GM18873 (cell line): Measurements from ENCODE around the gene OTX2.

Experiments
- ATAC-seq: cut with Tn5 transposase; IDR thresholded peaks from one replicate; pipeline ENCODE4 v1.9.1; 2021; ENCODE audit warnings: mild to moderate bottlenecking, moderate library complexity, moderate number of reproducible peaks; ENCODE audit not compliant: unreplicated experiment, low FRiP score

Gene OTX2

DNA sequence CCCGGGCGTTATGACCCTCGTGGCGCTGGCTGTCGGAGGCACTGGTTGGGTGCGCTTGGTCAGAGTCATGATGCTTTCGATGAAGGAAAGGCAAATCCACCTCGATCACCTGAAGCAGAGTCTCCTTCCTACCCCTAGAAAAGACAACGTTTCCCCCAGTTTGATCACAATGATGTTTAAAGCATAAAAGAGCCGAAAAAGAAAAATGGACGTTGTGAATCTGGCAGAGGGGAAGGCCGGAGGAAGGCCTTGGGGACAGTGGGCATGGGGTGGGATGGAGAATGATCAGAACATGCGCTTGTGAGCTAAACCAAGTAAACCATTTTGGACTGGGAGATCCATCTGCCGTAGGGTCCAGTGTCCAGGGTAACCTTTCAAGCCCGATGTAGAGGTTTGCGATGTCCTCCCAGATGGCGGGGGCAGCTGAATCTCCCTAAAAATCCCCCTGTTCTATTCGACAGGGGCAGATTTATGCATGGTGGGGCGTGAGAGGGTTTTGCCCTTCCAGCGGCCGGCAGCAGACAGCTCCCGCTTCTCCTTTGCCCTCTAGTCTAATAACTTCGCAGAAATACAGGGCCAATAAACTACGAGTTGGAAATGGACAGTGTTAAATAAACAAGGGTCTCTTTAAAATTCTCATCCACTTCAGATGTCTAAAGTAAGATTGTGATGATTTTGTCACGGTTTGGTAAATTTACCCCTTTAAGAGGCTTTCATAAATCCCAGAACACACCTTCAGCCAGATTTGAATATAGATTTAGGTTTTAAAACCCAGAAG lies 2.3 kb upstream of the OTX2 start:
- no peak for ATAC-seq

DNA sequence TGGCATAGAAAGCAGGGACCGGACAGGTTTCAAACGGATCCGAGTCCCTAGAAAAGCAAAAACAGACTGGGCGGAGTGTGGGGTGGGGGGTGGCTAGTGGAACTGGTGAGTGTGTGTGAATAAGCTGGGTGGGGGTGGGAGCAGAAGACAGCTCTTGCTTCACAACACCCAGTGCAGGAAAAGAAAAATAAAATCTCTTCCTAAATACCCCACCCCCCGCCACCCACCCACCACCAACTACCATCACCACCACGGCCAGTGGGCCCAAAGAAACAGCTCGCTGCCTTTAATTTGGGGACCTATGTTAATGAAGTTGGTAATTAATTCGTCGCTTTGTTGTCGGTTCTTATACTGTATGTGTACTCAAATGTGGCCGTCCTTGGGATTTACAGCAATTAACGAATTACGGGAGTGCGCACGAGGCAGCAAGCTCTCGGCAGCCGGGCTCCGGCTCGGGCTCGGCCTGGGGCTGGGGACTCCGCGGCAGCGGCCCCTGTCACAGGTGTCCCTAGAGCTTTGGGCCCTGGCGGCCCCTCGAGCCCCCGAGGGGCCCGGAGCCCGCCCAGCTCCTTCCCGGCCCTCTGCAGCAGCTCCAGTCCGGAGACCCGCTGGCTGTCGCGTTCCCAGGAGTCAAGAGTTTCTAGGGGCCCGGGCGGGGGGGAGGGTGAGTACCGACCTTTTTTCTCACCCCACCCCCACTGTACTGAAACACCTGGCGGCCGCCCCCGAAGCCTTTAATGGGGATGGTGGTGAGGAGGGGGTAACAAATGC lies 1.5 kb upstream of the OTX2 start:
- no peak for ATAC-seq

DNA sequence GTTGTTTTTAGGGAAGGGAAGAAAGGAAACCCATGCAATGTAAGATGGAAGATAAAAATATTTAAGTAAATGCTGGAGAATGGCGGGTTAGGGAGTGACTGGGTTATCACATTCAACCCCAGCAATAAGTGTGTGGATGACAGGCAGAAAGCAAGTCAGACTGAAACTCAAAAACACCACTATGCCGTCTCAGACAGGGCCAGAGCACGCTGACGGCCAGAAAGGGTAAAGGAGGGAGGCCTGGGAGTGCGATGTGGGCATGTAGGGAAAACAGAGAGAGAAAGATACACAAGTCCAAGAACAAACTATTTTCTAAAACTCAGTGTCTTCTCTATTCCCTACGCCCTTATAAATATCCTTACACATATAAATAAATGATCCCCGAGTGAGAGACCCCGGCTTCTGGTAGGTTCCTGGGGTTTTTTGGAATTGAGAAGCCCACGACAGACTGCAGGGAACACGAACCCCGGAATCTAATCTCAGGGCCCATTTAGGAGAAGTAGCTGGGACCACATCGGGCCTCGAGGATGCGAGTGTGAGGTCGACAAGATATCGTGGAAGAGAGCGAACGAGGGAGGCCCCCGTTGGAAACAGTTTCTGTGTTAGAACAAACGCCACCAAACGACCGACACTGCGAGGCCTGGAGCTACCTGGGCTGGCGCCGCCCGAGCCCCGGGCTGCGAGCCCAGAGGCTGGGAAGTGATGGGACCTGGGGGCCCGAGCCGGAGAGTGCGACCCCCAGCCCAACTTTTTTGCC lies 735 bp upstream of the OTX2 start:
- no peak for ATAC-seq

DNA sequence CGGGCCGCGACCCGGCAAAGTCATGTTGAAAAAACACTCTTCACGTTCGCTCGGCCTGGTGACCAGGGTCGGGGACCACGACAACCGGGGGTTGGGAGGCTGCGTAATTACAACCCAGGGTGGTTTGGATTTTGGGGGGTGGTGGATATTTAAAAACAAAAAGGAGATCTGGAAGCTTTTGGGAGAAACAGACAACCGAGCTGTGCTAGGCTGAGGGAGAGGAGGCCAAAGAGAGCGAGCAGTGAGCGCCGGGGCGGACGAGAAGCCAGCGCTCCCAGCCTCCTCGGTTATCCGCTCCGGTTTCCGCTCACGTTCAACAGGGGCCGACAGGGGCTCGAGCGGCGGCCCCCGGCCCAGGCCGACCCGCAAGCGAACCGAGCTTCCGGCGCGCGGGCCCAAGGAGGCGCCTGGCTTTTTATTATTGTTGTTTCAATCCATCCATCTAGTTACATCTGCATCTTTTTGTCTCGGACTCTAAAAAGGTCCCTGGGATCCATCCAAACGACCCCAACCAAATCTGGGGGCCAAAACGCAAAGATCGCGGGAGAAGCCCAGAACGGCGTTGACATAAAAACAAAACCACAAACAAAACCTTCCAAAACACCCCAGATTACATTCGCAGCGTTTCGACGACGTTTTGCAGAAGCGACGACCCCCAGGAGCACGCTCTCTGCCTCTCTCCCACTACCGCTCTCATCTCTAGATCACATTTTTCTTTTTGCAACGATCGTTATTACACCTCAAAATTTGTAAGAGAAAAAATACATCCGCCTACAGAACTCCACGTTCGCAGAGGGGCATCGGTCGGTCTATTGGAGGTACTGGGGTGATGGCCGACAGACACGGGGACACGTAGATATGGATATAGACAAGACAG lies 771 bp downstream of the OTX2 start:
- ATAC-seq = no peak

DNA sequence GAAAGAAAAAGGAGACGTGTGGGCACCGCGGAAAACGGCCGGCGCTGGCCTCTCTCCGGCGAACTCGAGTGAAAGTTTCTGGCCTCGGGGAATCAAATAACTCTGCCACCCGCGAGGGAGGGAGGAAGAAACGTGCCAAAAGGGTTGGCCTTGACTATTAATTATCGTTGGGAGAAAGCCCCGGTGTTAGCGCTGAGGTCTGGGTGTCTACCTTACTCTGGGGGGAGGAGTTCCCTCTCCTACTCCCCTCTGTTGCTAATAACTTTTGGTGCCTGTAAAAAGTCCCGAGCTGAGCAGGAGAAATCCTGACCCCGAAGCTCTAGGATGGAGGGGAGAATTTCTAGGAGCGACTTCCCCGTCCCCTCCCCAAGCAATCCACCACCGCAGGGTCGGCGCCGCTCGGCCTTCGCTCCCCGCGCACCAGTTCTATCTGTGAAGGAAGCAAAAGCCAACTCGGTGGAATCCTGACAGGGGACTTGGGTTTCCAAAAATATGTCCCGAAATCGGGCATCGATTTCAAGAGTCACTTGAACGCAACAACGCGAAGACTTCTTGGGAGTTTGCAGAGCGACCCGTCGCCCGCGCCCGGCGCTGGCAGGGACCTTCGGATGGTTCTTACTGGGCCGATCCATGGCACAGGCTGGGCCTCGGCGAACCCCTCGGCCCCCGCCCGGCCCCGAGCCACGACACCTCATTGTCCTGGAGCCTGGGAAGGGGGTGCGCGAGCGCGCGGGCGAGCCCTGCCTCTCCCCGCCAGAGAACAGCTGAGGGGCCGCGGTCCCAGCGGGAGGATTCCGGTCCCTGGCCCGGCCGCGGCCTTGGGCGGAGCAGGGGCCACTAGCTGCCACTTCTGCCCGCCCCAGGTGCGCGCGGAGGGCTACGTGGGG lies 1.7 kb downstream of the OTX2 start:
- ATAC-seq = no peak

DNA sequence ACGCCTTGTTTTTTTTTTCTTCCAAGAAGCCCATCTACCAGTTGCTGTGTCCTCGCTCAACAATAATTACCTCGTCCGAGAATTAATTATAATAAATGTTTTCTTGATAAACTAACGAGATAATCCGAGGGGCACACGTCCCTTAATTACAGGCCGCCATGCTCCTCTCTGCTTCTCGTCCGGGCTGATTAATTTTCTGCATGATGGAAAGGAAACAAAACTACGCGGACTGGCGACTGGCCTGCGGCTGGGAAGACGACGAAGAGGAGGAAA lies 2.2 kb downstream of the OTX2 start:
- ATAC-seq = no peak

DNA sequence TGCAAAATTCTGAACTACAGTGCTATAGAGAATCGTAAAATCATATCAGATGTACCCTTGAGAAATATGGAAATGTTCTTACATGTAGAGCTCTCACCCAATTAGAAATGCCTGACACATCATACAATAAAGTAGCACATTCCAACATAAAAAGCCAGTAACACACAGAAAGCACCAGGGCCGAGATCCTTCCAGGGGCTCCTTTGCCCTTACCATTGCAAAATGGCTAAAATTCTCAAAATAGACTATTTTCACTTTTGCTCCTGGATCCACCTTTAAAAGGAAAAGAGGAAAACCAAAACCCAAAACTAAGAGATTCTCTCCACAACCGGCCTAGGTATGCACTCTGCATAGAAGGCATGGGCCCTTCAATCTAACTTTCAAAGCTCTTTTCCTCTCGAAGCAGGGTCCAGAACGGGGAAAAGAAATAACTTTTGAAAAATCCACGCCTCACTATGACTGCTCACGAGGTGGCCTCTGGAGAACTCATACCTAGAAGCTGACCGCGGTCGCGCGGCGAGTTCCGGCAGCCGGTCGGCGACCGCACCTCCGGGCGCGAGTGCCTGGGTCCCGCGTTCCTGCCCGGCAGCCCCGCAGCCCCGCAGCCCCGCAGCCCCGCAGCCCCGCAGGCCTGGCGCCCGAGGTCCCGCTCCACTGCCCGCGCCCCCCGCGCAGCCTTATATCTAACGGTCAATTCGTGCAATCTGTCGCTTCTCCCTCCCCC lies 2.7 kb downstream of the OTX2 start:
- ATAC-seq = no peak

DNA sequence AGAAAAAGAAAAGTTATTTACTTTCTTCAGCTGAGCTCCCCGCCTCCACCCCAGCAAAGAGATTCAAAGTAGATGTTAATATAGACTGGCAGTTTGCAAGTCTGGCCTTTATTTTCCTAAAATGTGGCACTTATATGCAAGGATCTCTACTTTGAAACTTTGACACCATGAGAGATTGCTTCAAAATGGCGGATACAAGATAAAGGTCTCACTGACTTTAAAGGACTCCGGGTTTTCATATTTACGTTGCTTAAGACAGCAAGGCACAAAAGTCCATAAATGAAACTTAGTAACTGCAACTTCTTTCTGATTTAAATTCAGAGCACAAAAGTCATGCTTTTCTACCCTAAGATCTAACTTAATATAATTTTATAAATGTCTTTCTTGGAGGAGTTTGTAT lies 3.5 kb downstream of the OTX2 start:
- ATAC-seq = no peak

DNA sequence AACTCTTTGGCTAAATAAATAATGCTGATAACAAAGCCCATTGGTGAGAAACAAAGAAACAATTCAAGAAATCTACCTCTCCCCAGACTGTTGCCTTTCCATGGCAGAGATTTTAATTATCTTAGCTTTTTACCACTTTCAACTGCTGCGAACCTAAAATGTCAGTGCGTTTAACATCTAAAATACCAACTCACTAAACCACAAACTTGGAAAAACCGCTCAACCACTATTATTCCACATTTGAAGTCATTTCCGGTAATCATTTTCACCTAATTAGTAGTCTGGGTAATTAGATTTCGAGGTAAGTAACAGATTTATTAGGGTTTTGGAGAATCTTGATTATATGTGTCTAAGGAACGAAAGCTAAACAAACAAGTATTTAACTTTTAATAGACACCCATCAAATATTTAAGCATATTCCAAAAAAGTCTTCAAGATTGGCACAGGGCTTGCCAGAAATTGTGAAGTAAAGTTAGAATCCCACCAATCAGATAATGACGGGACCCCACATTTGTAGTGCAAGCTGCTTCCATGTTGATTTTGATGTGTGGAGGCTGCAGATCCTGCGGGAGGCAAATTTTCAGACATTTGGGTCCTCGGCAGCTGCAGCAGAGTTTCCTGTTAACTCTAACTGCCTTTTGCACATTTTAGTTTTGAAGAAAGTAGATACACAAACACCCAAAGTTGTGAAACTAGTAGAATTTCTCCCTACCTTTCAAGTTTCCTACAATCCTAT lies 4.1 kb downstream of the OTX2 start:
- ATAC-seq = no peak

DNA sequence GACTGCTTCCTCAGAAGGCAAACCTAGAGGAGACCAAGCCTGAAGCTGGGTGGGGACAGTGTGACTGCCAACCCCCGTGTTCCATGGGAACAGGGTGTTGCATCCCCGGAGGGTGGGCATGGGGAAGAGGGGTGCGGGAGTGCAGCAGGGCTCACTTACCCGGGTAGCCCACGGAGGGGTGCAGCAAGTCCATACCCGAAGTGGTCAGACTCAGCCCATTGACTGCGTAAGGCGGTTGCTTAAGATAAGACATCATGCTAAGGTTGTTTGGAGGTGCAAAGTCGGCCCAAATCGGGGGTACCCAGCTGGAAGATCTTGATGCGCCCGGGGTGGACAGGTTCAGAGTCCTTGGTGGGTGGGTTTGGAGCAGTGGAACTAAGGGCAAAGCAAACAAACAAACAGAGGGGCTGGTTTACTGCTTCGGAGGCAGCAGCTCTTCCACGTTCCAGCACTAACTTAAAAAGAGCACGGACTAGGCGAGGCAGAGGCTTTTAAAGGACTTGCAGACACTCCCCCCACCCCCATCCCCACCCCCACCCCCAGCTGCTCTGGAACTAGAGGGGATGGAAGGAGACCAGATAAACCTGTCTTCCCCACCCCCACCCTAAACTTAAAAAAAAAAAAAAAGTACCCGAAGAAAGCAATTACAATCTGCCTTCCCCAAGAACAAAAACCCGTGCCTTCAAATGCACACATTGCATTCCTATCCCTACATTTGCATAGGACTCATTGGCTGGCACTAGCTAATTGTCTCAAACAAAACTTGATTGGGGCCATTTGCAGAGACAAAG lies 4.9 kb downstream of the OTX2 start:
- ATAC-seq = no peak

DNA sequence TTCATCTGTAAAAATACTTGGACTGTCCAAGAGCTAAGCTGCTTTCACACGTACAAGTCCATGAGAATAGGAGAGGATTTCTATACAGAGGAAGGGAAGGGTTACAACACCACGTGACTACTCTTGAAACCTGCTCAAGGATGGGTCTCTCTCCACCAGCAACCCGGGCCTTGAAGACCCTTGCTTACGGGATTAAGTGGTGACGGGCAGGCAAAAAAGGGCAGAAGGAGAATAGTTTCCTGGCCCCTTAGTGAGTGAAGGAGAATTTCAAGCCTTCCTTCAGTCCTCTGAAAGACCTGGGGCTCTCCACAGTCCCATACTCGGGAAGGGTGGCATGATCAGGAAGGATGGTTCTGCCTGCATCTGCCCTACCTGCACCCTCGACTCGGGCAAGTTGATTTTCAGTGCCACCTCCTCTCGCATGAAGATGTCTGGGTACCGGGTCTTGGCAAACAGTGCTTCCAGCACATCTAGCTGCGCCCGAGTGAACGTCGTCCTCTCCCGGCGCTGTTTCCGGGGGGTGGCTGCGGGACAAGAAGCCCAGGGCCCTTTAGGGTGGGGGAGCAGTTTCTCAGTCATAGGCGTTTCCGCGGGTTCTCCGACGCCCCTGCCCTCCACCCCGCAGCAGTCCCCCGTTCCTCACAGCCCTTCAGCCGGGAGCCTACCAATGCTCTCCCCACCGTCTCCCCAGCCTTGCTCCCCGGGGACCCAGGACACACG lies 6.3 kb downstream of the OTX2 start:
- ATAC-seq = no peak

DNA sequence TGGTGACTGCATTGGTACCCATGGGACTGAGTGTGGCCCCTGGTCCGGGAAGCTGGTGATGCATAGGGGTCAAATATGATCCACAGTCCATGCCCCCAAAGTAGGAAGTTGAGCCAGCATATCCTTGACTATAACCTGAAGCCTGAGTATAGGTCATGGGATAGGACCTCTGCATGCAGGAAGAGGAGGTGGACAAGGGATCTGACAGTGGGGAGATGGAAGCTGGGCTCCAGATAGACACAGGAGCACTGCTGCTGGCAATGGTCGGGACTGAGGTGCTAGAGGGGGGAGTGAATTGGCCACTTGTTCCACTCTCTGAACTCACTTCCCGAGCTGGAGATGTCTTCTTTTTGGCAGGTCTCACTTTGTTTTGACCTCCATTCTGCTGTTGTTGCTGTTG lies 8.4 kb downstream of the OTX2 start:
- no peak for ATAC-seq

DNA sequence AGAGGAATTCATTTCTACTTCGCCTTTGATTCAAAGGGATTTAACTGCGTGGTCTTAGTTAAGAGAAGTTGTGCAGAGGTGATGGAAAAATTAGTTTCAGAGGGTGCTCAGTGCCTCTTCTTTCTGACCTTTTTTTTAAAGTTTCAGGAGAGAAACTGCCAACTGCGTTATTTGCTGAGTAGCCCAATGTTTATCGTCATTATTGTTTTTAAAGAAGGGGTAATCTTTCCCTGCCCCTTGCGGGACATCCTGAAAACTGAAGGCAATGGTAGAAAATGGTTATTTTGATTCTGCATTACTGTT lies 11.0 kb downstream of the OTX2 start:
- ATAC-seq = no peak

DNA sequence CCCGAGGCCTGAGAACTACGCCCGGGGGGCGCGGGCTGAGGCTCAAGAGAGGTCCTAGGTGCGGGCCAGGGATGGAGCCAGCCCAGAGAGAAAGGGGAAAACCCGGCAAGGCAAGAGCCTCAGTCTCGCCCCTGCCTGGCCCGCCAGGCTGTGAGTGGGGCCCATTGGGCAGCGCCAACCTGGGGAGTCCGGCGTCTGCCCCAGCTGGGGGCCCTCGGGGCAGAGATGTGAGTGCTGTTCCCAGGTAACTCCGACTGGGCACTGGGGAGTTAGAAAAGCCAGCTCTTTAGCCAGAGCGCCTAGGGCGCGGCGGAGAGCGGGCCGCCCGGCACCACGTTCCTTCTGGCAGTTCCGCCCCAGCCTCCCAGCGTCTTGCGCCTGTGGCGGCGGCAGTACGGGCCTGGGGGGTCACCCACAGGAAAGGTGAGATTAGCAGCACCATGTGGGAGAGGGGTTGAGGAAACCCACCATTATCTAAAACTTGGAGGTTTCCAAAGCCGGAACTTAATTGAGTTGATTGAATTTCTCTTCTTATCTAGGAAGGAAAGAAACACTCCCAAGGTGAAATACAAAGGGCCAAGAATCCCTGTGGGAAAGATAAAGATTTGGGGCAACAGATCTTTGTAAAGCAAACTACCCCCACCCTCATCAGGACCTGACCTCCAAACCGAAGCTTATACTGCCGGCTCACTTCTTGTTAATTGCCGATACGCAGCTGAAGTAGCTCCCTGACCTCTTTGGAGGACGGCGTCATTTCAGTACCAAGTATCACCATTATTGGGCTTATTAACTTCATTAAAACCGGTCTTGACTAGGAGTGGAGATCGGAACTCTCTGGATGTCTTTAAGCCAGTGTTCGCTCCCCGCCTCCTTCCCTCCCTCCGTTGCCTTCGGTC lies 11.6 kb downstream of the OTX2 start:
- ATAC-seq = no peak

DNA sequence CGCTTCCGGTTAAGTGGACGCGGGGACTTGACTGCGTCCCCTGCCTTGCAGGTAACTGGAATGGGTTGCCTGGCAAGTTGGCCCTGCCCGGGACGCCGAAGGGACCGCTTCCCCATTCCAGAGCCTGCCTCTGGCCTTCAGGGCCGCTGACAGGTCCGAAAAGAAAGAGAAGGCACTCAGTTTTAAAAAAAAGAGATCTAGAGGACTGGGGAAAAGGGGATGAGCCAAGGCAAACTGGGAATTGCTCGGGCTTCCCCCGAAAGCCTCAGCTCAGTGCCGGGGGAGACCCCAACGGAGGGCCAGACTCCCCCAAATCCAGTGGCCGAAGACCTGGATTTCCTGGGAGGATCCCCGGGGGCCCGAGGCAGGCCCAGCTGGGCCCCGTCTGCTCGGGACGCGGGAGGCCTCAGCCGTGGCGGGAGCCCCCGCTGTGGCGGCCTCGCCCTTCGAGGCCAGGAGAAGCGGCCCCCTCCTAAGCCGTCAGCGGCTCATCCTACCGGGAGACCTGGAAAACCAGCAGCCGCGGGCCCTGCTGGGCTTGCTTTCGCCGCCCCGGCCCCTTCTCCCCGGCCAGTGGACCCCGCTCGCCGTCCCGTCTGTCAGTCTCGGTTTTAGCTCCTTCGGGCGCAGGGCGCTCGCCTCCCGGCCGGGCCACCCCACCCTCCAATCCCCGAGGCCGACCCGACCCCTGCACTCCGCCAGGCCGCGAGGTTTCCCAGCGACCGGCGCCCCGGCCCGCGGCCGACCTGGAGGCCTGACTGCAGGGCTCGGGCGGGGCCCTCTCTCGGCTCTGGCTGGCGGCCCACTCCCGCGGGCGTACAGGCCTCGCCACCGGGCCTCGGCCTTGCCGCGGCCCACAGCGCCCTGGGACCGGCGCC lies 12.5 kb downstream of the OTX2 start:
- no peak for ATAC-seq
